GM21737 (cell line): ENCODE data around the gene ERBIN.
A peak's percentile ranks its signal among the peaks of the same experiment; 100 is the strongest.
"Not testable (repeated sequence)": the region's sequence is repeated elsewhere in the genome, so short reads cannot be mapped to it uniquely, and the experiment has no call there.

Experiments
- ATAC-seq: cut with Tn5 transposase; IDR thresholded peaks from one replicate; pipeline ENCODE4 v1.9.1; 2021; ENCODE audit warnings: mild to moderate bottlenecking, moderate library complexity; ENCODE audit not compliant: unreplicated experiment

Gene ERBIN

GRCh38 chr5:65955746-65956145 lies 29.4 kb downstream of the ERBIN start:
- no peak for ATAC-seq

- ATAC-seq: not testable (repeated sequence)
Observed at GRCh38 chr5:65957703-65958102, 31.3 kb downstream of the ERBIN start.

GRCh38 chr5:65961633-65962032 lies 35.3 kb downstream of the ERBIN start:
- peak; percentile 69 for ATAC-seq

- ATAC-seq: no peak
Observed at GRCh38 chr5:65967288-65968066, 41.1 kb downstream of the ERBIN start.

- ATAC-seq: no peak
Observed at GRCh38 chr5:65969539-65970393, 43.4 kb downstream of the ERBIN start.

GRCh38 chr5:65970481-65971367 lies 44.3 kb downstream of the ERBIN start:
- ATAC-seq: no peak

- no peak for ATAC-seq
Observed at GRCh38 chr5:65971643-65972042, 45.3 kb downstream of the ERBIN start.

GRCh38 chr5:65972896-65973295 lies 46.5 kb downstream of the ERBIN start:
- ATAC-seq: not testable (repeated sequence)

- no peak for ATAC-seq
Observed at GRCh38 chr5:65978251-65978650, 51.9 kb downstream of the ERBIN start.

GRCh38 chr5:65981548-65981947 lies 55.2 kb downstream of the ERBIN start:
- ATAC-seq: no peak

- ATAC-seq: no peak
Observed at GRCh38 chr5:65981969-65982619, 55.7 kb downstream of the ERBIN start.

- ATAC-seq: no peak
Observed at GRCh38 chr5:65982635-65983034, 56.3 kb downstream of the ERBIN start.

- ATAC-seq: no peak
Observed at GRCh38 chr5:65984098-65984885, 57.9 kb downstream of the ERBIN start.

- ATAC-seq: no peak
Observed at GRCh38 chr5:65986050-65986451, 59.7 kb downstream of the ERBIN start.

- no peak for ATAC-seq
Observed at GRCh38 chr5:65986796-65987195, 60.4 kb downstream of the ERBIN start.

- ATAC-seq: no peak
Observed at GRCh38 chr5:65987982-65988381, 61.6 kb downstream of the ERBIN start.

GRCh38 chr5:65989158-65989557 lies 62.8 kb downstream of the ERBIN start:
- ATAC-seq: no peak

- no peak for ATAC-seq
Observed at GRCh38 chr5:65992630-65993029, 66.3 kb downstream of the ERBIN start.

- no peak for ATAC-seq
Observed at GRCh38 chr5:65994117-65994786, 67.9 kb downstream of the ERBIN start.
